ENCODE data around the gene MMP7. TPM values are rescaled to one million over a fixed set of nuclear protein-coding genes. Genes with fewer than 3 reads are reported as not detected.

Gene MMP7, protein sequence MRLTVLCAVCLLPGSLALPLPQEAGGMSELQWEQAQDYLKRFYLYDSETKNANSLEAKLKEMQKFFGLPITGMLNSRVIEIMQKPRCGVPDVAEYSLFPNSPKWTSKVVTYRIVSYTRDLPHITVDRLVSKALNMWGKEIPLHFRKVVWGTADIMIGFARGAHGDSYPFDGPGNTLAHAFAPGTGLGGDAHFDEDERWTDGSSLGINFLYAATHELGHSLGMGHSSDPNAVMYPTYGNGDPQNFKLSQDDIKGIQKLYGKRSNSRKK
- not detected for polyA plus RNA-seq (2013, experiment 1 of 2)
- polyA plus RNA-seq (2013, experiment 2 of 2) = 0.04 TPM

DNA sequence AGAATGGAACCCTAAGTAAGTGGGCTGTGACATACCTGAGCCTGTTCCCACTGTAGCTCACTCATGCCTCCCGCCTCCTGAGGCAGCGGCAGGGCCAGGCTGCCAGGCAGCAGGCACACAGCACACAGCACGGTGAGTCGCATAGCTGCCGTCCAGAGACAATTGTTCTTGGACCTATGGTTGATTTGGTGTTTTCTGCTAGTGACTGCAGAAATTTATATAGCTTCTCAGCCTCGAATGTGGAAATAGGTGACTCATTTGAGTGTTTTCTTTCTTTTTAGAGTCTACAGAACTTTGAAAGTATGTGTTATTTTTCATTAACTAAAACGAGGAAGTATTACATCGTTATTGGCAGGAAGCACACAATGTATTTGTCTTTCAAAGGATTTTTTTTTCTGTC lies at the start of gene MMP7:
Gene MMP7, minus strand, starts transcription at position 190 of the 400 bp plus-strand sequence. Its CDS starts 47 bp downstream, at position 143.
- Histone ChIP-seq H4K8ac (ENCODE audit: low read depth, low read length) (no peak within 1 kb of the TSS), H3K9ac (ENCODE audit: low read depth, low read length, poor library complexity) (peak within 1 kb of the TSS; percentile 83), H3K23ac (ENCODE audit: low read depth, low read length, poor library complexity) (no peak within 1 kb of the TSS), H3K4me1 (ENCODE audit: control insufficient read depth in 2 of 2, insufficient read depth in 1 of 2, low read depth in 1 of 2, low read length in 2 of 2) (no peaks in the 10 kb centered on the region), H3K4ac (ENCODE audit: low read length) (no peak within 1 kb of the TSS), H3K14ac (ENCODE audit: low read length) (no peak within 1 kb of the TSS), H2BK120ac (ENCODE audit: low read depth, low read length) (no peak within 1 kb of the TSS), H3K9me3 (replicated peaks in 1 of 2; ENCODE audit: control insufficient read depth in 2 of 2, insufficient read depth in 1 of 2, low read depth in 1 of 2, low read length in 2 of 2) (no peaks in the 10 kb centered on the region), H3K27ac (replicated peaks; ENCODE audit: low read length) (no peak within 1 kb of the TSS), H3K36me3 (replicated peaks in 1 of 2; ENCODE audit: control insufficient read depth in 2 of 2, insufficient read depth in 2 of 2, low read length in 2 of 2) (no peaks in the 10 kb centered on the region), H3K27me3 (ENCODE audit: control insufficient read depth in 3 of 3, insufficient read depth in 3 of 3, low read depth in 1 of 3, low read length in 3 of 3) (peaks cover 0 to 7% (median 0%) of the 10 kb centered on the region in 3 experiments), H3K18ac (ENCODE audit: low read length) (no peak within 1 kb of the TSS), H2BK5ac (ENCODE audit: low read length) (no peak within 1 kb of the TSS), H4K91ac (ENCODE audit: low read depth, low read length, poor library complexity) (no peak within 1 kb of the TSS), H3K4me2 (ENCODE audit: insufficient read depth, low read length, poor library complexity, severe bottlenecking) (no peak within 1 kb of the TSS), H2BK12ac (ENCODE audit: low read length) (no peak within 1 kb of the TSS), H2BK15ac (ENCODE audit: low read length) (no peak within 1 kb of the TSS), H3K4me3 (ENCODE audit: low read length in 2 of 2) (no peak within 1 kb of the TSS), H2AFZ (ENCODE audit: low read length) (no peak within 1 kb of the TSS), H3K79me1 (ENCODE audit: low read depth, low read length) (no peaks in the 10 kb centered on the region), H2AK5ac (ENCODE audit: low read depth, low read length) (no peak within 1 kb of the TSS)
- WGBS, 2 donors (ENCODE audit: extremely low coverage in 2 of 2, insufficient read length in 2 of 2, insufficient replicate concordance in 1 of 2) = no CpG with 5 or more reads among the region's 8 CpGs
- DNase-seq (ENCODE audit: low spot score) = no peak

DNA sequence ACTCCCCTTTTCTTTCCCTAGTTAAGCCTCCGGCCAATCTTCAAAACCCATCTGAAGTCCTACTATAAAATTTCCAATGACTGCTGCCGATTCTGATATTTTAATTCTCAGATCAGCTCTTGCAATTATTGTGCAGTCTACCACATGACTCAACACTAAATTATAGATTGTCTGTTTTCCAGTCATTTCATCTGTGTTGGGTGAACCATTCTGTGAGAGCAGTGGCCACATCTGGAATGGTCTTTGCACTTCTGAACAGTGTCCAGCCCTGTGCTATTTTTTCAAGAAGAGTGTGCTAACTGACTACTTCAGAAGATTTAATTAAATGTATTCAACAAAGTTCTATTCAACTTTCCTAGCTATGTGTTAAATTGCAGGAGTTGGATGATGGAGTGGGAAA lies 47.2 kb upstream of the MMP7 start:
- H2BK120ac ChIP-seq (ENCODE audit: low read depth, low read length) = no peak overlapping the region
- H3K79me1 ChIP-seq (ENCODE audit: low read depth, low read length) = no peaks in the 10 kb centered on the region
- H3K14ac ChIP-seq (ENCODE audit: low read length) = no peak overlapping the region
- no peak overlapping the region for H2AFZ ChIP-seq (ENCODE audit: low read length)
- H2BK12ac ChIP-seq (ENCODE audit: low read length) = no peak overlapping the region
- no peak overlapping the region for H2BK15ac ChIP-seq (ENCODE audit: low read length)
- no peak overlapping the region for H3K27ac ChIP-seq (replicated peaks; ENCODE audit: low read length)
- H3K4me2 ChIP-seq (ENCODE audit: insufficient read depth, low read length, poor library complexity, severe bottlenecking) = no peak overlapping the region
- no peak overlapping the region for H3K9ac ChIP-seq (ENCODE audit: low read depth, low read length, poor library complexity)
- no peak overlapping the region for H2AK5ac ChIP-seq (ENCODE audit: low read depth, low read length)
- H3K36me3 ChIP-seq (replicated peaks in 1 of 2; ENCODE audit: control insufficient read depth in 2 of 2, insufficient read depth in 2 of 2, low read length in 2 of 2) = no peaks in the 10 kb centered on the region
- no peak overlapping the region for H3K4me3 ChIP-seq (ENCODE audit: low read length in 2 of 2)
- no peak overlapping the region for H4K91ac ChIP-seq (ENCODE audit: low read depth, low read length, poor library complexity)
- H3K4ac ChIP-seq (ENCODE audit: low read length) = no peak overlapping the region
- H2BK5ac ChIP-seq (ENCODE audit: low read length) = no peak overlapping the region
- no peak overlapping the region for H3K23ac ChIP-seq (ENCODE audit: low read depth, low read length, poor library complexity)
- WGBS, 2 donors (ENCODE audit: extremely low coverage in 2 of 2, insufficient read length in 2 of 2, insufficient replicate concordance in 1 of 2) = no CpG with 5 or more reads among the region's 2 CpGs
- no peak overlapping the region for H3K18ac ChIP-seq (ENCODE audit: low read length)
- H3K9me3 ChIP-seq (replicated peaks in 1 of 2; ENCODE audit: control insufficient read depth in 2 of 2, insufficient read depth in 1 of 2, low read depth in 1 of 2, low read length in 2 of 2) = no peaks in the 10 kb centered on the region
- no peak overlapping the region for H4K8ac ChIP-seq (ENCODE audit: low read depth, low read length)
- H3K27me3 ChIP-seq (ENCODE audit: control insufficient read depth in 3 of 3, insufficient read depth in 3 of 3, low read depth in 1 of 3, low read length in 3 of 3) = no peaks in the 10 kb centered on the region
- no peaks in the 10 kb centered on the region for H3K4me1 ChIP-seq (ENCODE audit: control insufficient read depth in 2 of 2, insufficient read depth in 1 of 2, low read depth in 1 of 2, low read length in 2 of 2)
- DNase-seq (ENCODE audit: low spot score) = no peak

DNA sequence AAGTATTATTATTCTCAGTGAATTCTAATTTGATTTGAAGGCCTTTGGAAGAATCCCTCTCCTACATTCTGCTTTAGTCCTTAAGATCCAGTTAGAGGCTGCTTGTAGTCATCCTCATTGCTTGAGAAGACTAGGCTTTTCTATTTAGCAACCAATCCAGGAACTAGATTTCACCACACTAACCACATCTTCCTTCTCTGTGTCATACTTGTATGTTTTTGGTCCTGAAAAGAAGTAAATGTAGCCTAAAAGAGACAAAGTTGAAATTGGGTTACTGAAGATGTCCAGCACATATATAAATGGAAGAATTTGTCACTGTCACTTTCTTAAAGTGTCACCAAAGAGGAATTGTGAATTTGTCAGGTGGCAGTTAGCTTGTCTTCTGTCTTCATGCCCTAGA lies 46.6 kb upstream of the MMP7 start:
- DNase-seq (ENCODE audit: low spot score) = no peak
- no peak overlapping the region for H3K23ac ChIP-seq (ENCODE audit: low read depth, low read length, poor library complexity)
- no peak overlapping the region for H3K4me2 ChIP-seq (ENCODE audit: insufficient read depth, low read length, poor library complexity, severe bottlenecking)
- H3K4me3 ChIP-seq (ENCODE audit: low read length in 2 of 2) = no peak overlapping the region
- no peak overlapping the region for H4K8ac ChIP-seq (ENCODE audit: low read depth, low read length)
- no peak overlapping the region for H4K91ac ChIP-seq (ENCODE audit: low read depth, low read length, poor library complexity)
- H2BK5ac ChIP-seq (ENCODE audit: low read length) = no peak overlapping the region
- no peaks in the 10 kb centered on the region for H3K9me3 ChIP-seq (replicated peaks in 1 of 2; ENCODE audit: control insufficient read depth in 2 of 2, insufficient read depth in 1 of 2, low read depth in 1 of 2, low read length in 2 of 2)
- H2AK5ac ChIP-seq (ENCODE audit: low read depth, low read length) = no peak overlapping the region
- H3K27me3 ChIP-seq (ENCODE audit: control insufficient read depth in 3 of 3, insufficient read depth in 3 of 3, low read depth in 1 of 3, low read length in 3 of 3) = no peaks in the 10 kb centered on the region
- no peaks in the 10 kb centered on the region for H3K36me3 ChIP-seq (replicated peaks in 1 of 2; ENCODE audit: control insufficient read depth in 2 of 2, insufficient read depth in 2 of 2, low read length in 2 of 2)
- H3K4me1 ChIP-seq (ENCODE audit: control insufficient read depth in 2 of 2, insufficient read depth in 1 of 2, low read depth in 1 of 2, low read length in 2 of 2) = no peaks in the 10 kb centered on the region
- no peak overlapping the region for H2BK15ac ChIP-seq (ENCODE audit: low read length)
- H2AFZ ChIP-seq (ENCODE audit: low read length) = no peak overlapping the region
- H3K9ac ChIP-seq (ENCODE audit: low read depth, low read length, poor library complexity) = no peak overlapping the region
- H3K27ac ChIP-seq (replicated peaks; ENCODE audit: low read length) = no peak overlapping the region
- H2BK12ac ChIP-seq (ENCODE audit: low read length) = no peak overlapping the region
- H3K79me1 ChIP-seq (ENCODE audit: low read depth, low read length) = no peaks in the 10 kb centered on the region
- H3K14ac ChIP-seq (ENCODE audit: low read length) = no peak overlapping the region
- no peak overlapping the region for H2BK120ac ChIP-seq (ENCODE audit: low read depth, low read length)
- no peak overlapping the region for H3K18ac ChIP-seq (ENCODE audit: low read length)
- H3K4ac ChIP-seq (ENCODE audit: low read length) = no peak overlapping the region

DNA sequence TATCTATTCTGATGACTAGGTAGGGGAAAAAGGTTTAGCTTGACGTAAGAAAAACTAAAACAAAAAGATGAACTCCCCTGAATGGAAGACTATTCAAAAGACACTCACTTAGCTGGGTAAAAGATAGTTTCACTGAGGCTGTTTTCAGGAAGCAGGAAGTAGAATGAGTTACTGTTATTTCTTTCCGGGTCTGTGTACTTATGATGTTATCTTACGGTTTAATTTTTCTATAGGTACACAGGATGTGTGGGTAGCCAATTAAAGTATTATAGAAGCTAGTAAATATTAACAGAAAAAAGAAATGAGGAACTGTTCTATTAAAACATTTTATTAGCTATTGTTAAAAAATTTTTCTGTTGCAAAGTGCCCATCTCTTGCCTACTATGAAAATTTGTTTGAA lies 45.8 kb upstream of the MMP7 start:
- no peak overlapping the region for H4K8ac ChIP-seq (ENCODE audit: low read depth, low read length)
- WGBS, 2 donors (ENCODE audit: extremely low coverage in 2 of 2, insufficient read length in 2 of 2, insufficient replicate concordance in 1 of 2) = no CpG with 5 or more reads among the region's 3 CpGs

More for the DNA sequence above, 45.8 kb upstream of the MMP7 start:
- H3K14ac ChIP-seq (ENCODE audit: low read length) = no peak overlapping the region
- H3K4me3 ChIP-seq (ENCODE audit: low read length in 2 of 2) = no peak overlapping the region
- no peak overlapping the region for H2AK5ac ChIP-seq (ENCODE audit: low read depth, low read length)
- H3K27ac ChIP-seq (replicated peaks; ENCODE audit: low read length) = no peak overlapping the region
- no peak overlapping the region for H3K18ac ChIP-seq (ENCODE audit: low read length)
- no peak overlapping the region for H2BK5ac ChIP-seq (ENCODE audit: low read length)
- H3K4me1 ChIP-seq (ENCODE audit: control insufficient read depth in 2 of 2, insufficient read depth in 1 of 2, low read depth in 1 of 2, low read length in 2 of 2) = no peaks in the 10 kb centered on the region
- no peak overlapping the region for H2BK12ac ChIP-seq (ENCODE audit: low read length)
- no peaks in the 10 kb centered on the region for H3K36me3 ChIP-seq (replicated peaks in 1 of 2; ENCODE audit: control insufficient read depth in 2 of 2, insufficient read depth in 2 of 2, low read length in 2 of 2)
- H3K9me3 ChIP-seq (replicated peaks in 1 of 2; ENCODE audit: control insufficient read depth in 2 of 2, insufficient read depth in 1 of 2, low read depth in 1 of 2, low read length in 2 of 2) = no peaks in the 10 kb centered on the region
- H3K79me1 ChIP-seq (ENCODE audit: low read depth, low read length) = no peaks in the 10 kb centered on the region
- no peak overlapping the region for H3K23ac ChIP-seq (ENCODE audit: low read depth, low read length, poor library complexity)
- no peak overlapping the region for H2AFZ ChIP-seq (ENCODE audit: low read length)
- H3K9ac ChIP-seq (ENCODE audit: low read depth, low read length, poor library complexity) = no peak overlapping the region
- no peaks in the 10 kb centered on the region for H3K27me3 ChIP-seq (ENCODE audit: control insufficient read depth in 3 of 3, insufficient read depth in 3 of 3, low read depth in 1 of 3, low read length in 3 of 3)
- H2BK120ac ChIP-seq (ENCODE audit: low read depth, low read length) = no peak overlapping the region
- no peak overlapping the region for H4K91ac ChIP-seq (ENCODE audit: low read depth, low read length, poor library complexity)
- no peak overlapping the region for H3K4me2 ChIP-seq (ENCODE audit: insufficient read depth, low read length, poor library complexity, severe bottlenecking)
- no peak overlapping the region for H3K4ac ChIP-seq (ENCODE audit: low read length)
- no peak overlapping the region for H2BK15ac ChIP-seq (ENCODE audit: low read length)
- DNase-seq (ENCODE audit: low spot score) = no peak

Data from neuronal stem cell (in vitro differentiated cells).